Measurements from ENCODE around the gene RUSC1.

Gene RUSC1

GRCh38 chr1:155322571-155322952, 1.9 kb downstream of the RUSC1 start:
- H3K4me1 ChIP-seq (ENCODE audit: control extremely low read depth in 1 of 4, control insufficient read depth in 4 of 4, insufficient read depth in 4 of 4, low read length in 3 of 4), result peaks cover 3 to 62% (median 55%) of the 10 kb centered on the region in 4 experiments
- peak overlapping the region in 6 of 7 experiments; percentile 54 to 92 (median 86) for H3K4me3 ChIP-seq (ENCODE audit: control insufficient read depth in 1 of 7, extremely low read depth in 1 of 7, insufficient read depth in 4 of 7, low read depth in 2 of 7, low read length in 6 of 7)
- ChIA-PET CTCF (interaction anchor here (0.6 to 15.4 kb wide), 13 partner anchors 10 to 96 kb away, joined by 3 to 165 read pairs (median 7); partner anchors contain the start of genes CLK2, HCN3 and SCAMP3), POLR2A (interaction anchor here (0.7 kb wide), 2 partner anchors 15 to 49 kb away, joined by 3 to 5 read pairs; partner anchors contain the start of gene CLK2)
- H3K27me3 ChIP-seq (replicated peaks in 2 of 5; ENCODE audit: control insufficient read depth in 4 of 5, insufficient read depth in 5 of 5, low read length in 4 of 5), result no peaks in the 10 kb centered on the region
- peak in 1 of 3 donors; percentile 23 for DNase-seq
- H3K36me3 ChIP-seq (ENCODE audit: control insufficient read depth in 4 of 4, insufficient read depth in 4 of 4, low read length in 3 of 4), result peaks cover 2 to 44% (median 16%) of the 10 kb centered on the region in 4 experiments
- under 1% methylated on average over 25 of the region's 28 CpGs for WGBS (ENCODE audit: insufficient coverage)
- H3K27ac ChIP-seq (ENCODE audit: insufficient read depth in 1 of 2, low read depth in 1 of 2, low read length in 2 of 2, poor library complexity in 1 of 2, severe bottlenecking in 2 of 2), result no peak overlapping the region
- no peaks in the 10 kb centered on the region for H3K9me3 ChIP-seq (ENCODE audit: control extremely low read depth in 1 of 5, control insufficient read depth in 4 of 5, insufficient read depth in 2 of 5, low read depth in 1 of 5, low read length in 4 of 5)

GRCh38 chr1:155322953-155323728, 2.4 kb downstream of the RUSC1 start:
- POLR2A ChIA-PET, result interaction anchor here (0.6 to 1.4 kb wide), 6 partner anchors 50 to 438 kb away, joined by 3 to 5 read pairs (median 4); partner anchors contain the start of genes CLK2 and MTX1
- H3K4me1 ChIP-seq (ENCODE audit: control extremely low read depth in 1 of 4, control insufficient read depth in 4 of 4, insufficient read depth in 4 of 4, low read length in 3 of 4), result peaks cover 3 to 62% (median 55%) of the 10 kb centered on the region in 4 experiments

GRCh38 chr1:155323729-155324036, 3.0 kb downstream of the RUSC1 start:
- ChIA-PET POLR2A (interaction anchor here (0.6 to 1.4 kb wide), 6 partner anchors 44 to 438 kb away, joined by 3 to 5 read pairs (median 4); partner anchors contain the start of gene MTX1), CTCF (interaction anchor here (0.8 to 15.4 kb wide), 15 partner anchors 11 to 180 kb away, joined by 3 to 165 read pairs (median 5); partner anchors contain the start of gene CLK2)
- Histone ChIP-seq H3K9me3 (ENCODE audit: control extremely low read depth in 1 of 5, control insufficient read depth in 4 of 5, insufficient read depth in 2 of 5, low read depth in 1 of 5, low read length in 4 of 5) (no peaks in the 10 kb centered on the region), H3K4me3 (ENCODE audit: control insufficient read depth in 1 of 7, extremely low read depth in 1 of 7, insufficient read depth in 4 of 7, low read depth in 2 of 7, low read length in 6 of 7) (peak overlapping the region; percentile 69 to 92 (median 85)), H3K36me3 (ENCODE audit: control insufficient read depth in 4 of 4, insufficient read depth in 4 of 4, low read length in 3 of 4) (peaks cover 2 to 40% (median 9%) of the 10 kb centered on the region in 4 experiments), H3K27ac (ENCODE audit: insufficient read depth in 1 of 2, low read depth in 1 of 2, low read length in 2 of 2, poor library complexity in 1 of 2, severe bottlenecking in 2 of 2) (peak overlapping the region; percentile 40 to 86), H3K27me3 (replicated peaks in 2 of 5; ENCODE audit: control insufficient read depth in 4 of 5, insufficient read depth in 5 of 5, low read length in 4 of 5) (no peaks in the 10 kb centered on the region), H3K4me1 (ENCODE audit: control extremely low read depth in 1 of 4, control insufficient read depth in 4 of 4, insufficient read depth in 4 of 4, low read length in 3 of 4) (peaks cover 3 to 62% (median 55%) of the 10 kb centered on the region in 4 experiments)
- WGBS (ENCODE audit: insufficient coverage), result under 1% methylated on average over 27 of the region's 29 CpGs
- peak; percentile 78 to 88 (median 87) for DNase-seq

More at GRCh38 chr1:155322953-155323728, 2.4 kb downstream of the RUSC1 start:
- peaks cover 2 to 44% (median 12%) of the 10 kb centered on the region in 4 experiments for H3K36me3 ChIP-seq (ENCODE audit: control insufficient read depth in 4 of 4, insufficient read depth in 4 of 4, low read length in 3 of 4)
- DNase-seq, result peak; percentile 78 to 83 (median 81)
- H3K27me3 ChIP-seq (replicated peaks in 2 of 5; ENCODE audit: control insufficient read depth in 4 of 5, insufficient read depth in 5 of 5, low read length in 4 of 5), result no peaks in the 10 kb centered on the region
- no peaks in the 10 kb centered on the region for H3K9me3 ChIP-seq (ENCODE audit: control extremely low read depth in 1 of 5, control insufficient read depth in 4 of 5, insufficient read depth in 2 of 5, low read depth in 1 of 5, low read length in 4 of 5)
- CTCF ChIA-PET, result interaction anchor here (0.8 to 15.4 kb wide), 17 partner anchors 10 to 156 kb away, joined by 3 to 165 read pairs (median 5); partner anchors contain the start of genes CLK2 and HCN3
- 0% methylated on average over 36 of the region's 58 CpGs for WGBS (ENCODE audit: insufficient coverage)
- peak overlapping the region; percentile 69 to 92 (median 85) for H3K4me3 ChIP-seq (ENCODE audit: control insufficient read depth in 1 of 7, extremely low read depth in 1 of 7, insufficient read depth in 4 of 7, low read depth in 2 of 7, low read length in 6 of 7)
- peak overlapping the region in 1 of 2 experiments; percentile 86 for H3K27ac ChIP-seq (ENCODE audit: insufficient read depth in 1 of 2, low read depth in 1 of 2, low read length in 2 of 2, poor library complexity in 1 of 2, severe bottlenecking in 2 of 2)

- peaks cover 3 to 62% (median 55%) of the 10 kb centered on the region in 4 experiments for H3K4me1 ChIP-seq (ENCODE audit: control extremely low read depth in 1 of 4, control insufficient read depth in 4 of 4, insufficient read depth in 4 of 4, low read length in 3 of 4)
- peak overlapping the region; percentile 40 to 86 for H3K27ac ChIP-seq (ENCODE audit: insufficient read depth in 1 of 2, low read depth in 1 of 2, low read length in 2 of 2, poor library complexity in 1 of 2, severe bottlenecking in 2 of 2)
- 0% methylated on average over 37 of the region's 44 CpGs for WGBS (ENCODE audit: insufficient coverage)
- no peaks in the 10 kb centered on the region for H3K9me3 ChIP-seq (ENCODE audit: control extremely low read depth in 1 of 5, control insufficient read depth in 4 of 5, insufficient read depth in 2 of 5, low read depth in 1 of 5, low read length in 4 of 5)
- no peaks in the 10 kb centered on the region for H3K27me3 ChIP-seq (replicated peaks in 2 of 5; ENCODE audit: control insufficient read depth in 4 of 5, insufficient read depth in 5 of 5, low read length in 4 of 5)
- peak; percentile 88 to 90 (median 90) for DNase-seq
- H3K36me3 ChIP-seq (ENCODE audit: control insufficient read depth in 4 of 4, insufficient read depth in 4 of 4, low read length in 3 of 4), result peaks cover 0 to 35% (median 8%) of the 10 kb centered on the region in 4 experiments
- H3K4me3 ChIP-seq (ENCODE audit: control insufficient read depth in 1 of 7, extremely low read depth in 1 of 7, insufficient read depth in 4 of 7, low read depth in 2 of 7, low read length in 6 of 7), result peak overlapping the region; percentile 69 to 92 (median 85)
- CTCF ChIA-PET, result interaction anchor here (0.8 to 15.4 kb wide), 15 partner anchors 10 to 180 kb away, joined by 3 to 165 read pairs (median 4); partner anchors contain the start of gene CLK2
- POLR2A ChIA-PET, result interaction anchor here (0.6 to 1.4 kb wide), 5 partner anchors 44 to 115 kb away, joined by 3 to 5 read pairs (median 4); partner anchors contain the start of gene MTX1
Measured at GRCh38 chr1:155324037-155324716, 3.5 kb downstream of the RUSC1 start.

GRCh38 chr1:155324717-155325602, 4.3 kb downstream of the RUSC1 start:
- no peaks in the 10 kb centered on the region for H3K9me3 ChIP-seq (ENCODE audit: control extremely low read depth in 1 of 5, control insufficient read depth in 4 of 5, insufficient read depth in 2 of 5, low read depth in 1 of 5, low read length in 4 of 5)
- H3K36me3 ChIP-seq (ENCODE audit: control insufficient read depth in 4 of 4, insufficient read depth in 4 of 4, low read length in 3 of 4), result peaks cover under 1 to 29% (median 7%) of the 10 kb centered on the region in 4 experiments
- H3K27me3 ChIP-seq (replicated peaks in 2 of 5; ENCODE audit: control insufficient read depth in 4 of 5, insufficient read depth in 5 of 5, low read length in 4 of 5), result no peaks in the 10 kb centered on the region
- peaks cover 2 to 55% (median 48%) of the 10 kb centered on the region in 4 experiments for H3K4me1 ChIP-seq (ENCODE audit: control extremely low read depth in 1 of 4, control insufficient read depth in 4 of 4, insufficient read depth in 4 of 4, low read length in 3 of 4)
- H3K4me3 ChIP-seq (ENCODE audit: control insufficient read depth in 1 of 7, extremely low read depth in 1 of 7, insufficient read depth in 4 of 7, low read depth in 2 of 7, low read length in 6 of 7), result peak overlapping the region; percentile 69 to 92 (median 85)
- peak overlapping the region in 1 of 2 experiments; percentile 49 for H3K27ac ChIP-seq (ENCODE audit: insufficient read depth in 1 of 2, low read depth in 1 of 2, low read length in 2 of 2, poor library complexity in 1 of 2, severe bottlenecking in 2 of 2)
- DNase-seq, result peak in 2 of 3 donors; percentile 23 to 34
- ChIA-PET POLR2A (no interaction called here), CTCF (interaction anchor here (0.9 to 15.4 kb wide), 6 partner anchors 17 to 179 kb away, joined by 3 to 165 read pairs (median 6); partner anchors contain the start of gene CLK2)
- 13% methylated on average over 34 of the region's 59 CpGs for WGBS (ENCODE audit: insufficient coverage)

GRCh38 chr1:155325603-155325893, 4.9 kb downstream of the RUSC1 start:
- peaks cover 2 to 29% (median 11%) of the 10 kb centered on the region in 4 experiments for H3K36me3 ChIP-seq (ENCODE audit: control insufficient read depth in 4 of 4, insufficient read depth in 4 of 4, low read length in 3 of 4)
- 86% methylated on average over 6 of the region's 6 CpGs for WGBS (ENCODE audit: insufficient coverage)
- no peaks in the 10 kb centered on the region for H3K27me3 ChIP-seq (replicated peaks in 2 of 5; ENCODE audit: control insufficient read depth in 4 of 5, insufficient read depth in 5 of 5, low read length in 4 of 5)
- H3K27ac ChIP-seq (ENCODE audit: insufficient read depth in 1 of 2, low read depth in 1 of 2, low read length in 2 of 2, poor library complexity in 1 of 2, severe bottlenecking in 2 of 2), result peak overlapping the region in 1 of 2 experiments; percentile 49
- H3K4me1 ChIP-seq (ENCODE audit: control extremely low read depth in 1 of 4, control insufficient read depth in 4 of 4, insufficient read depth in 4 of 4, low read length in 3 of 4), result peaks cover 0 to 49% (median 44%) of the 10 kb centered on the region in 4 experiments
- no peaks in the 10 kb centered on the region for H3K9me3 ChIP-seq (ENCODE audit: control extremely low read depth in 1 of 5, control insufficient read depth in 4 of 5, insufficient read depth in 2 of 5, low read depth in 1 of 5, low read length in 4 of 5)
- CTCF ChIA-PET, result interaction anchor here (4.4 to 15.4 kb wide), 2 partner anchors 53 to 75 kb away, joined by 27 to 165 read pairs; partner anchors contain the start of gene CLK2
- peak overlapping the region in 3 of 7 experiments; percentile 8 to 92 (median 89) for H3K4me3 ChIP-seq (ENCODE audit: control insufficient read depth in 1 of 7, extremely low read depth in 1 of 7, insufficient read depth in 4 of 7, low read depth in 2 of 7, low read length in 6 of 7)
- POLR2A ChIA-PET, result no interaction called here
- DNase-seq, result no peak
